OCI-LY1 (cell line): ENCODE measurements around the gene EHBP1L1.

Experiments
- CTCF ChIP-seq: fragments of 200-600 bp; sonication (generic), shearing (Covaris generic); IDR thresholded peaks from 2 replicates; pipeline ENCODE4 v1.5.1; 2017; ENCODE audit warnings: mild to moderate bottlenecking, antibody characterized with exemption, low read length, moderate library complexity, mixed read lengths
- EZH2 ChIP-seq: fragments of 200-600 bp; sonication (generic), shearing (Covaris generic); IDR thresholded peaks from 2 replicates; pipeline ENCODE4 v1.8.0; 2017; ENCODE audit warnings: borderline replicate concordance, mixed run types, mild to moderate bottlenecking, antibody characterized with exemption, low read length, moderate library complexity, mixed read lengths

DNA sequence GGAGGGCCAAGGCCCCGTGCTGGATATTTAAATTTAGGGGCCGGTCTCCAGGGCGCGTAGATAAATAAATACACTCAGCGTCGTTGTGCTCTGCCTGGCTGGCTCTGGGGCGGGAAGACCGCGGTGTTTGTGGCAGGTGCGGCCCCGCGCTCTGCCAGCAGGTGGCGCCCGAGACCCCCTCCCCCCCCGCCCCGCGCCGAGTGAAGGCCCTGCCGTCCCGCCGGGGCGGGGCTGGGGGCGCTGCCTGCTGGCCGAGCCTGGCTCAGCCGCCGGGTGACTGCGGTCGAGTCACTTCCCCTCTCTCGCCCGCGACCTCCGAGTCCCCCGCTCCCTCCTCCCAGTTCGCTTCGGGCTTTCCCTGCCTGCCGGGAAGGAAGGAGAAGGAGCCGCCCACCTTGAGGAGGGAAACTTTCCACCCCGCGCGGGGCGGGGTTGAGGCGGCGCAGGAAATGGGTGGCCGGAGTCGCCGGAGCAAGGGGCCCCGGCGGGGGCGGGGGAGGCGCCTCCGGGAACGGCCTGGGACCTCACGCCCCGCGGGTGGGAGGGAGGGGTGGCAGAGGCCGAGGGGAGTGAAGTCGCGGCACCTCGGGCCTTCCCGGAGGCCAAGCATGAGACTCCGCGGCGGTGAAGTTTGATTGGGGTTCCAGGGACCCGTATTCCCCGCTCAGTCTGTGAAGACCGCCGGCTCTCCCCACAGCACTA lies 1.6 kb upstream of the EHBP1L1 start:
- TF ChIP-seq CTCF (peak; percentile 55), EZH2 (no peak)
